NCI-H748 (cell line): ENCODE measurements around the gene HINT3.
"Not testable (repeated sequence)": the region's sequence is repeated elsewhere in the genome, so short reads cannot be mapped to it uniquely, and the experiment has no call there.

ENCODE experiments used
- DNase-seq: peaks from one replicate; lab custom pipeline; 2025; ENCODE audit not compliant: unreplicated experiment; lab: John Stamatoyannopoulos, UW

Gene HINT3

DNA sequence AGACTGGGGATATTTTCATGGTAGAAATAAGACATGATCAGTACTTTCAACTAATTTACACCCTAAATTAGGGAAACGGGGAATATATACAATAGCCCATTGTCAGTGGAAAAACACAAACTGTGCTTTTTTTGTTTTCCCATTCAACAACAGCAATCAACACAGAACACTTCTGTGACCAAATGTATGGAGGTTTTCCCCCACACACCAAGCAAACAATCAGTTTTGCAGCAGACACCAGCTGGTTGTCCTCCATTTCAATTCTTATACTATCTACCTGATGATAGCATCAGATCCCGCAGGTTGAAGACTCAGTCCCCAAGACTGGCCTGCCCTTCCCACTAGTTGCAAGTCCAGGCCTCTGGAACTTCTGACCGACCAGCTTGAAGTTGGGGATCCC, 4.5 kb downstream of the HINT3 start:
- no peak for DNase-seq

DNA sequence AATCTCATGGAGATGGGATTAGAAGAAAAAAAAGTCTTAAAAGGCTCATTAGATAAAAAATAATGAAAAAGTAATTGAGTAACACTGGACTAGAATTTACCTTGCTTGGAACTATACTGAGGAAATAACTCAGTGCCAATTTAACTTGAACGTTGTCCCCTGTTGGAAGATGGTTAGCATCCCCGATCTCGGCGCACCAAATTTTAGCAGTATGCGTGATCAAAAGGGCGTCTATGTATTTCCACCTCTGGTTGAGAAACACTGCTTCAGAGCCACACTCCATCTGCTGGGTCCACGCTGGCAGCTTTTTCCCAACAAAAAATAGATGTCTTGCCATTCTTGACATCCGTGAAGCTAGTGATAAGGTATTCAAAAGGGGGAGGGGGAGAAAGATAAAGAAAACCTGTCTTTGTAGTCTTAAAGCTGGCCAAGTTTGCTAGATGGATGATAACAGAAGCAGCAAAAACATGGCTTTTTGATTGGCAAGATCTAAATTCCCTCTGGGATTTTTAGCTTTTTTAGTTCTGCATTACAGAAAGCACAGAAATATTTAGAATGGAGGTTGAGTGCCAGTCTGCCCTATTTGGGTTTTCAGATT, 6.4 kb downstream of the HINT3 start:
- DNase-seq = no peak

DNA sequence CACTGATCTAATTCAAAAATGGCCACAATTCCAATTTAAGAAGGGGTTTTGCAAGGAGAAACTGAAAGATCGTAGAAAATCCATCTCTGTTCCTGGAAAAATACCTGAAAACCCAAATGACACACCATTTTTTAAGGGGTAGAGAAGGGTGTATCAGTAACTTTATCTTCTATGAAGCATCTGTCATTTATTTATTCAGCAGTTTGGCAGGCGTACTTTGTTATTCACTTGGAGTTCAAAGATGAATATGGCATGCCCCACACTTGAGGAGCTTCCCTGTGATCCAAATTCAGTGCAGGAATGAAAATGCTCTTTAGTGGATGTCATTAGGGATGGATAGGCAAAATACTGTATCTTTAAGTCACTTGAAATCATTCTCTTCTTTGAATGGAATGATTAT, 7.2 kb downstream of the HINT3 start:
- no peak for DNase-seq

DNA sequence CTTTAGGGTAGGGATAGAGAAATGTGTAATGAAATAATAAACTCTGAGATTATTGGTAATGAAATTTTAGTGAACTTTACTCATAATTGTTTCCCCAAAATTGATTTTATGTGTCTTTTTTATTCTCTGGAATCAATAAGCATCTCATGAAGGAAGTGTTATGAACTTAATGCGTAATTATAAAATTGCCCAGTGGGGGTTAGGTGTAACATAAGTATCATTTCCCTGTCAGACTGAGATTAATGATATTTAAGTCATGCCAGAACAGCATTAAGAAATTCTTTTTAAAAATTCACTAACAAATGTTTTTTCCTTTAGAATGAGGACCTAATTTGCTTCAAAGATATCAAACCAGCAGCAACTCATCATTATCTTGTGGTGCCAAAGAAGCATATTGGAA, 10.0 kb downstream of the HINT3 start:
- DNase-seq = no peak

DNA sequence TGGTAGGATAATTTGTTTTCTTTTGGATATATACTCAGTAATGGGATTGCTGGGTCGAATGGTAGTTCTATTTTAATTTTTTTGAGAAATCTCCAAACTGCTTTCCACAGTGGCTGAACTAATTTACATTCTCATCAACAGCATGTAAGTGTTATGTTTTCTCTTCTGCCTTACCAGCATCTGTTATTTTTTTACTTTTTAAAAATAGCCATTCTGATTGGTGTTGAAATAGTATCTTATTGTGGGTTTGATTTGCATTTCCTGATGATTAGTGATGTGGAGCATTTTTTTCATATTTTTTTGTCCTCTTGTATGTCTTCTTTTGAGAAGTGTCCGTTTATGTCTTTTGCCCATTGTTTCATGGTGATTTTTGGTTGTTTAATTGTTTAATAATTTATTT, 11.9 kb downstream of the HINT3 start:
- DNase-seq = no peak

DNA sequence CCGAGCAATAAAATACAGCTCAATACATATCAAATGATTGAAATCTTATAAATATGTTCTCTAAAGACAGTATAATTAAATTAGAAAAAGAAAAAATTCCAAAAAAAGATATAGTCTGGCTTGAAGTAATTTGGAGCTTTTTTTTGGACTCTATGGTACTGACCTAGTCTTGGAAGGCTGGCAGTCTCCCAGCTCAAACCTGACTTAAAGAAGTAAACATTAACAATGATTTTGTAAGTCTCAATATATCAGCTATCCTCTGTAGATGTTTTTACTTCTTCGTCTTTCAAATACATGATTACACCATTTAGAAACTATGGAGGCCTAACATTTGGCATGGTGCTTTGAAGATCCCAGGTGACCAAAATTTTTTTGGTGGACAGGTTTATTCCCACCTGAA, 14.2 kb downstream of the HINT3 start:
- no peak for DNase-seq

DNA sequence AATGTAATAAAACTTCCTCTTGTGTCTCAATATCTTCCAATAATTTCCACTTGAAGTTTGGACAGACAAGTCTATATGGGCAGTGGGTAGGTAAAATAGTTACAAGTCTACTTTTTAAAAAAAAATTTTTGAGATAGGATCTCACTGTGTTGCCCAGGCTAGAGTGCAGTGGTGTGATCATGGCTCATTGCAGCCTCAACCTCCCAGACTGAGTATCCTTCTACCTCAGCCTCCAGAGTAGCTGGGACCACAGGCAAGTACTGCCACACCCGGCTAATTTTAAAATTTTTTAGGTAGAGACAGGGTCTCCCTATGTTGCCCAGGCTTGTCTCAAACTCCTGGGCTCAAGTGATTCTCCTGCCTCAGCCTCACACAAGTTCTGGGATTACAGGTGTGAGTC, 15.9 kb downstream of the HINT3 start:
- DNase-seq = not testable (repeated sequence)

DNA sequence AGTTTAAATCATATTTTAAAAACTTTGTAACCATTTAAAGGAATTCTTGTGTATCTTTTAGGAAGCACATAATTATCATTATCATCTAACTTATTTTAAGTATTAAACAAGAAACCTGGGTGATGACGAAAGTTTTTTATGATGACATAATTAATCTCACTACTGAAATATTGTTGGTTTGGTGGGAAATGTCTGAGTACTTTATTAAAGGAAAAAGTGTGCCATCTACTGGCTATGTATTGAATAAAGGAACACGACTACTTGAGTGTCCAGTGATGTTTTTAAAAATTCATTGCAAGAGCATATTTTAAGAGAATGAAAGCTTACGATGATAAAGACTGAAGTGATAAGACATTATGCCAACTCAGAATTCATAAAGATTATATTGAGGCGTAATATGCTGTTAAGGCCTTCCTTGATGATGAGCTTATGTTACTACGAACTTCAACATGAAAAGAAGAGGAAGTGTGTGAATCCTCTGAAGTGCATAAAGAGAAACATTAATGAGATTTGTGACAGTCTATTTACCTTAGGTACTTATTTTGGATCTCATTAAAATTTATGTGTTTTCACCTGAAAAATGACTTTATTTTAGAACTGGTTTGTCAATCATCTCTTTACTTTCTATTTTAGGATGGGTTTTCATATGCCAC, 17.8 kb downstream of the HINT3 start:
- peak; percentile 57 for DNase-seq

DNA sequence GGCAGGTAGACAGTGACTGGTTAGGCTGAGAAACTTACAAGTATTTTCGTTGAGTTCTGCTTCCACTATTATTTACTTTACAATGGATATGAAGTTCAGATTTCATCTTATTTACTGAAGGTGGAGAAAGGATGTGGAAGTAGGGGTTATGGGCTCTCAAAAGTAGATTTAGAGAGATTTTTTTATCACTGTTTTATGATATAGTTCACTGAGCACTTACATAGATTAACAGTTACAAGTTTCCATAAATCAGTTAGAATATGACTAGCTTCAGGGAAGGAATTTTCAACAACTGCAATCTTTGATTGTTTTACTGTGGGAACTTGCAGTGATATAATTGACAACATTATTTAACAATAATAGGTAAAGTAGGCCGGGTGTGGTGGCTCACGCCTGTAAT, 22.5 kb downstream of the HINT3 start:
- DNase-seq = no peak

DNA sequence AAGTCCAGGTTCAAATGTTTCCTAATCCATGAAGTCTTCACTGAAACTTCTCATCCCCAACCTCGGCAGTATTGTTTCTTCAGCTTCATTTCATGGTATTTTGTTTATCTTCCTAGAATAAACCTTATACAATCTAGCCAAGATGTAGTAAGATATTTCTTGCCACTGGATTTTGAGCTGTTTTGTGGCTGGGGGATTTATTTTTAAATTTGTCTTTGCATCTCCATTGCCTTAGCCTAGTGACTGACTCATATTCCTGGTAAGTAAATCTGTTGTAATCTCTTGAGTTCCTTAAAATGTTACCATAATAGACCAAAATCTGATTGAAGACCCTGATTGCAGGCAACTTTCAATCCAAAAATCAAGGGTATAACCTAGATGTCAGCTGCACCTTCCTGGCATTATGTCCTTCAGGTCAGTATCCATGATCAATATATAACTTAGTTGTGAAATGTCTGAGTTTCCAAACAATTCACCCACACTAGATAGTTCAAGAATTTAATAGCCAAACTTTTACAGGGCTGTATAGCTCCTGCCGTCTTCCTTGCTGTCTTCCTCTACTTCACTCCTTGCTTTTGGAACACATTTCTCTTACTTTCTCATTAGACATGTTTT, 25.1 kb downstream of the HINT3 start:
- DNase-seq = no peak

DNA sequence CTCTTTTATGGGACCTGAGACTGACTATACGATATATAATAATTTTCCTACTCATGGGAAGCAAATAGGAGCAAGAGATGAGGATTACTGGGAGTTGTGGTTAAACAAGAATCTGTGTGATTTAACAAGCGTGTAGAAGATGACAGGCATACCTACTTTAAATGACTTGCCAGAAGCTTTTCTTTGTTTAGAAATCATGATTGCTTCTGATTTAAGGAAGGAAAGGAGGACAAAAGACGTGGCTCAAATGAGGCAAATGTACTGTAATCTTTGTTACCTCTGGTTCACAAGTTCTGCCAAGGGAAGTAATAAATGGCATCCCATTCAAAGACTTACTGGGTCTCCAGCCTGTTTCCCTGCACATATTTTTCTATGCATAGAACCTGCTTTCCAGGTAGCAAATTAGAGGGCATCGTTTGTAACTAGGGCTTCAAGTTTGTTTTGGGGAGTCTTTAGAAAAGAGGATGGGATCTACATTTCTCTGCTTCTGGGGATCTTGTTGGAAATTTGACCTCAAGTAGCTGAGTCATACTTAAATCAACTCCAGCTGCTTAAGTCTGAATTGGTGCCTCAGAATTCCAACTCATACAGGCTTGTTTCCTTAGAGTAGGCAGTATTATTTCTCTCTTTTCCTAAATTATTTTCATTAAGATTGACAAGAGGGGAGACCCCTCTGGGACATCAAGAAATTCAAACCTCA, 26.8 kb downstream of the HINT3 start:
- DNase-seq = no peak

DNA sequence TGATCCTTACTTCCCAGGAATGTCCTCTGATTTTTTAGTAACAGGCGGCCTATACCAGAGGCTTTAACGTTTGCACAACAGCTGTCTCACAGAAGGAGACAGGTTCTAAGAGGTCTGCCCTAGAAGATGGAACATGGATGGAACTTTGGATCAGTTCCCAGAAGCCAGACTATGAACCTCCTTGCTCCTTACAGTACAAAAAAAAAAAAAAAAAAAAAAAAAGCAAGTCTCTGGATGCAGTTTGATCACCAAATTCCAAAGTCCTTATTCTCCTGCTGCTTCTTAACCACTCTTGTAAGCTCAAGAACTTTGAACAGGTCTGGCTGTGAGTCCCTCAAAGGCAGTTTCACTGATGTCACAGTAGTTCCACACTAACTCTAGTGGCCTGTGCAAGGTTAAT, 27.7 kb downstream of the HINT3 start:
- DNase-seq = no peak

DNA sequence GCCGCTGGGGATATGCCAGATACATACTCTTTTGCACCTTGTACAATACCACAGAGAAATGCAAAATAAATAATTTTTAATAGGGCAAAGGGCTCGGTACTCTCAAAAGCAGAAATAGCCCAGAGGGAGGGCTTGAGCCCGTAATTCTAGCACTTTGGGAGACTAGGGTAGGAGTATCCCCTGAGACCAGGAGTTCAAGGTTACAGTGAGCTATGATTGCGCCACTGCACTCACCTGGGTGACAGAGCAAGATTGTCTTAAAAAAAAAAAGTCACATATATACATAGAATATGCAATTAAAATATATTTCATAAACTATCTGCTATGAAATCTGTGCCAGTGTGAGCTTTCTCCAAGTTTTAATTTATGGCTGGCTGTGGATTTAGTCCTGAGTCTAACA, 29.0 kb downstream of the HINT3 start:
- no peak for DNase-seq

DNA sequence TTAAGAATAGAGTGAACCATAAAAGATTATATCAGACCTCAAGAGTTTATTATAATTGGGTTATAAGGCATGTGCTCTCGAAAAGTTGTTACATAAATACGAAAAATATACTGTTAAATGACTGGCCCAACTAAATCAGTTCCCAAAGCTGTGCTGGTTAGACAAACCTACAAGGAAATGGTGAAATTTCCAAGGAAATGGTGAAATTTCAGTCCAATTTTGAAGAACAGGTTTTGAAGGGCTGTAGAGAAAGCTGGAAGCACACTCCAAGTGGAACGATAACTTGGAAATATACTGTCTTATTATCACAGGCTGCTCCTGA, 29.4 kb downstream of the HINT3 start:
- DNase-seq = no peak

DNA sequence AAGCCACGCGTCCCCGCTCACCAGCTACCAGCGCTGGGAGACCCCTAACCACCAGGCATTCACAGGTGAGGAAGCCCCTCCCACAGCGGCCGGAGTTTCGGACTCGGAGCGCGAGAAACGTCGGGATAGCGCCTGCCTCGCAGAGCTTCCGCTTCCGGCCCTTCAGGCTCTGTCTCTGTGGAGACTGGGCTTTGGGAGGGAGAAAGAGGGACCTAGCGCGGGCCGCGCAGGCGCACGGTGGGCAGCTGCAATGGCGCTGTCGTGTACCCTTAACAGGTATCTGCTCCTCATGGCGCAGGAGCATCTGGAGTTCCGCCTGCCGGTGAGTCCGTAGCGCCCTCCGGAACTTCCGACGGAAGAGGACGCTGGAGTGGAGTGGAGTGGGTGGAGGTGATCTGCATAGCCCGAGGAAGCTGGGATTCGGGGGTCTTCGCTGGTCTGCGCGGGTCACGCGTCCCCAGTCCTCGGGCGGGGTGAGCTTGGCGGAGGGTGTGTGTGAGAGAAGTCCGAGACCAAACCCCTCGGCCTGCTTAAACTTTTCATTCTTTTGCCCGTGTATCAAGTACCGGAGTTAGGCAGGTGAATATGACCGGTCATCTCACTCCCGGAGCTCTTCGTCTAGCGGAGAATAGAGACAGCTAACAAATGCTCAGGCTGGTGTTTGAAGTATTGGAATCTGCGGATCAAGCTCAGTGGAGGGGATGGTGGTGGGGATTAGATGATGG, 29.9 kb downstream of the HINT3 start, which contains the start of gene TRMT11:
TSS of gene TRMT11 (plus strand) at position 240 of the 725 bp plus-strand sequence. CDS start at position 251, 11 bp downstream.
- peak; percentile 98 for DNase-seq

DNA sequence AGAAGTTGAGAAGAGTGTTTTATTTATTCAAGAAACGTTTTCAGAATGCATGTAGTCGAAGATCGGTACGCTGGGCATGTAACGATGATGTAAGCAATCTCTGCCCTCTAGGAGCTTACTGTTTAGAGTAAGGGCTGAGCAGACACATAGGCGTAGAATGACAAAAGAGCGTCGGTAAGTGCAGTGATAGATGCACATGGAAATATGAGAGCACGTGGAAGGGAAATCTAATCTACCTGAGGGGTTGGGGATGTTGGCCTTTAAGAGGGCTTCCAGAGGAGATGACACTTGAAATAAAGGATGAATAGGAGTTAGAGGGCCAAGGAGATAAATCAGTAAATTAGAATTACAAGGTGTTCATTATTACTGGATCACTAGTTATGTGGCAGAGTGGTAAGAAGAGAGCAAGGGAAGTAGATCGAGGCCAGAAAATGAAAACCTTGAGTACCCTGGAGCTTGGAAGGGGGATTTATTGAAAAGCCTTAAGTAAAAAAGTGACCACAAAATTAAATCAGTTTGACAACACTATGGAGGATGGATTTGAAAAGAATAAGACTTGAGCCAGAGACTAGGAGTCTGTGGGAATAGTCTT, 30.6 kb downstream of the HINT3 start:
- peak; percentile 66 for DNase-seq

DNA sequence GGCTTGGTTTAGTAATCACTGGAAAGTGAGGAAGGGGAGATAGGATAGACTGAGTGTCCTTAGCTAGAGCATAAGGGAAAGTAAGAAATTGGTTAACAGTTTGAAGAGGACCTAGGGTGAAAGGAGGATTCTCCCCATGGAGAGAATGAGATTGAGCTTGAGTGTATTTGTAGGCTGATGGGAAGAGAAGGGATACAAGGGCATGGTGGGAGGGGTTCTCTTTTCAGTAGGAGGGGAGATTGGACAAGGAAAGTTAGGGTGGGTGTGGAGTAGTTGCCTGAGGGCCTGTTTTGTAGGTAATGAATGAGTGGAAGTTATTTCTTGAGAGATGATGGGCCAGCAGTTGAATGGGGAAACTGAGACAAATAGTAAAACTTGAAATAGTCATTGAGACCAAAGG, 31.7 kb downstream of the HINT3 start:
- no peak for DNase-seq

DNA sequence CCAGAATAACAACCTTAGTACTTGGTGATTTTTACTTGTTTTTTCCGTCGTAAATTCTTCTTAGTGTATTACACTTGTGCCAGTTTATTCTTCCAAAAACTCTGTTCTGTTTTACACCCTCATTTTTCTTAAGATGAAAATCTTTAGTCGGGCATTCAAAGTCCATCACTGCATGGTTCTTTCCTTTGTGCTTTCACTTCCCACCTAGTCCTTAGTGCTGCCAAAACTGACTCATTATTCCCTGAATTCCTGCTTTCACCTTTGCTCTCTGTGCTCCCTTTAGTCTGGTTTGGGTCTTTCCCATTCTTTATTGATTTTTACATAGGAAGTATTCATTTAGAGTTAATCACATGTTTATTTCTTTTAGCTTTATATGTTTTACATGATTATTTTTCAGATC, 33.1 kb downstream of the HINT3 start:
- DNase-seq = no peak

DNA sequence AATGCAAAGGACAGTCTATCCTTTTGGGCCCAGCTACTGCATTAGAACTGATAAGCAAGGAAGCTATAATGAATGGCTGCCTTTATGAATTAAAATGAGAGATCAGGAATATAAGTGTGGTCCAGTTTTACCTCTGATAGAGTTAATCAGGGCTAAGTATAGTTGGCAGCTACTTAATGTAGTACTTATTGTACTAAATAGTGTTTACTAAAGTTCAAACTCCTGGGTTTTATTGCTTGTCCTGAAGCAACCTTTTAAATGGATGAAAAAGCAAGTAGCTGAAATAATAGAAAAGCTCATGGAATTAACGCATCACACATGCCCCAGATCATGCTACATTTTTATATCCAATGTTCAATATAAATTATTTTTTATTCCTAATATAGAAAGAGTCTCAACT, 35.1 kb downstream of the HINT3 start:
- no peak for DNase-seq

DNA sequence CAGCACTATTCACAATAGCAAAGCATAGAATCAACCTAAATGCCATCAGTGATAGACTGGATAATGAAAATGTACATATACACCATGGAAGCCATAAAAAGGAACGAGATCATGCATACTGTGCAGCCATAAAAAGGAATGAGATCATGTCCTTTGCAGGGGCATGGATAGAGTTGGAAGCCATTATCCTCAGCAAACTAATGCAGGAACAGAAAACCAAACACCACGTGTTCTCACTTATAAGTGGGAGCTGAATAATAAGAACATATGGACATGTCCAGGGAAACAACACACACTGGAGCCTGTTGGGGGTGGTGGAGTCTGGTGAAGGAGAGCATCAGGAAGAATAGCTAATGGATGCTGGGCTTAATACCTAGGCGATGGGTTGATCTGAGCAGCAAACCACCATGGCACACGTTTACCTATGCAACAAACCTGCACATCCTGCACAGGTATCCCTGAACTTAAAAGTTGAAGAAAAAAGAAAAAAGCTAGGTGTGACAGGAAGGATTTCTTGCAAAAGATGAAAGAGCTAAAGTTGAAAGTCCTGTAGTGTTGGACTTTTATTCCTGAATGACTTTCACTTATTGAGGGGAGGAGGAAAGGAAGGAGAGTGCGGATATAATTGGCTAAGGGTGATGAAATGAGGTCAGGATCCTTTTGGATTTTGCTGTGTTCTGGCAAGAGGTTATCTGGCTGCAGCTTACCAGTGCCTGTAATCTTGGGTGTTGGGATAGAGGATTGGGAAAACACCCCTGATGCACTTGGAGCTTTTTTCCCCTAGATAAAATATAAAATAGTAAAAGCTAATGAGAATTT, 38.3 kb downstream of the HINT3 start:
- peak; percentile 68 for DNase-seq
